Measurements from ENCODE around the gene PROCA1.
"Not testable (repeated sequence)": the region's sequence is repeated elsewhere in the genome, so short reads cannot be mapped to it uniquely, and the experiment has no call there.

PROCA1 gene

DNA sequence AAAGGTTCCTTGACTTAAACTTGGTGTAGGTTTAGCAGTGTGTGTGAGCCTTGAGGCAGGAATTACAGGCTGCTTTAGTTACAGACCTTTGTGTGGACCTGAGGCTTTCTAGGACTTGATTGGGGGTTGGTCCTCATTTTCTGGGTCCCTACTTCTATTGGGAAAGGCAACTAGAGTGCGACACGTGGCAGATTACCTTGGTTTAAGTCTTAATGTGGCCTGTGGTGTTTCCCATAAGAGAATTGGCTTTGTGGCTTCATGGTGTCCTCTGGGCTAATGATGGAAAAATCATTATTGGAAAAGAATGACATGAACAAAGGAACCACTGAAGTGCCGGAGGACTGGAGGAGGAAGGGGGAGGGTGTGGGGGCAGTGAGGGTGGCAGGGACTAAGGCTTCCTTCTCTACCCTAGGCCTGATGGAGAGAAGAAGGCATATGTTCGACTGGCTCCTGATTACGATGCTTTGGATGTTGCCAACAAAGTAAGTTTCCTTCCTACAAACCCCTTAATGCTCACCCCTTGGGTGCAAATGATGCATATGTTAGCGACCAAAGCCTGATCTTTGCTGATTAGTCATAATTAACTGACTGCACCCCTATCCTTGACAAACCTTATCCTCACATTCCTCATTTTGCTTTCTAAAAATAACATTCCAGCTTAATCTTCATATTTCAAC, 11.6 kb upstream of the PROCA1 start:
- peaks cover 43% of the 10 kb centered on the region for H3K4me1 Mint-ChIP-seq (ENCODE audit: low read depth)
- H3K36me3 Mint-ChIP-seq = peaks cover 30% of the 10 kb centered on the region
- peak overlapping the region; percentile 99 for H3K4me3 Mint-ChIP-seq
- H3K27ac Mint-ChIP-seq = peak overlapping the region; percentile 95
- no peaks in the 10 kb centered on the region for H3K27me3 Mint-ChIP-seq
- no peaks in the 10 kb centered on the region for H3K9me3 Mint-ChIP-seq (ENCODE audit: low read depth)

- Mint-ChIP-seq H3K27me3 (no peaks in the 10 kb centered on the region), H3K4me3 (peak overlapping the region; percentile 99), H3K36me3 (peaks cover 30% of the 10 kb centered on the region), H3K27ac (peak overlapping the region; percentile 100), H3K9me3 (ENCODE audit: low read depth) (no peaks in the 10 kb centered on the region), H3K4me1 (ENCODE audit: low read depth) (peaks cover 42% of the 10 kb centered on the region)
These were observed 10.9 kb upstream of the PROCA1 start for GRCh38 chr17:28722417-28723158.

DNA sequence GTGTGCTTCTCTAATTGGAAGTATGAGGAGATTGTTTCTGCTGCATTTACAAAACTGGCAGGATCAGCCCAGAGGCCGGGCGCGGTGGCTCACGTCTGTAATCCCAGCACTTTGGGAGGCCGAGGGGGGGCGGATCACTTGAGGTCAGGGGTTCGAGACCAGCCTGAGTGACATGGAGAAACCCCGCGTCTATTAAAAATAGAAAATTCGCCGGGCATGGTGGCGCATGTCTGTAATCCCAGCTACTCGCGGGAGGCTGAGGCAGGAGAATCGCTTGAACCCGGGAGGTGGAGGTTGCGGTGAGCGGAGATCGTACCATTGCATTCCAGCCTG, 9.3 kb upstream of the PROCA1 start:
- Mint-ChIP-seq H3K4me1 (ENCODE audit: low read depth) (peaks cover 44% of the 10 kb centered on the region), H3K36me3 (peaks cover 30% of the 10 kb centered on the region)
- not testable (repeated sequence) for H3K9me3 Mint-ChIP-seq (ENCODE audit: low read depth)

DNA sequence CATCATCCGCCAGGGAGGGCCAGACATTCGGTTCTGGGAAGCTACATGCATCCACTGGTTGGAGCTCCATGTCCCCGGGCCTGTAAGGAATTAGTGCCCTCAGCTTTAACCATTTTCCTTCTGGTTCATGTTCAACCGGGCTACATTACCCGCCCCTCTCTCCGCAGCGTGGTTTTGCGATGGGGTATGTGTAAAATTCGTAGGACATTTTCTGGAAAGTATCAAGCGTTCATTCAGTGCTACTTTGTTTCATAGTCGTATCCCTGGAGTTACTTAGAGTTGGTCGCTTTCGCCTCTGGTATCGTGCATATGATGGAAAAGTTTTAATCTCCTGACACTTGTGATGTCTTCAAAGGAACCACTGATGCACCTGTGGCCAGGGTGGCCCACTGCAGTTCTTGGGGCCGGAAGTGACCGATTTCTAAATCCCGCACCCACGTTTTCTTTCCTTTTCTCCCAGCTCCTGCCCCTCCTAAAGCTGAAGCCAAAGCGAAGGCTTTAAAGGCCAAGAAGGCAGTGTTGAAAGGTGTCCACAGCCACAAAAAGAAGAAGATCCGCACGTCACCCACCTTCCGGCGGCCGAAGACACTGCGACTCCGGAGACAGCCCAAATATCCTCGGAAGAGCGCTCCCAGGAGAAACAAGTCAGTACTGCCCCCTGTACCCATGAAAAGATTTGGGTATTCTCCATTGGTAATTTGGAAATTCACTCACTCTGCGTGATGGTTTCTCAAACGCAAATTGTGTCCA, 8.7 kb upstream of the PROCA1 start:
- Mint-ChIP-seq H3K4me3 (peak overlapping the region; percentile 99), H3K27me3 (no peaks in the 10 kb centered on the region), H3K9me3 (ENCODE audit: low read depth) (no peaks in the 10 kb centered on the region), H3K4me1 (ENCODE audit: low read depth) (peaks cover 49% of the 10 kb centered on the region), H3K36me3 (peaks cover 30% of the 10 kb centered on the region), H3K27ac (peak overlapping the region; percentile 100)

More for the DNA sequence above, 9.3 kb upstream of the PROCA1 start:
- H3K4me3 Mint-ChIP-seq = peak overlapping the region; percentile 99
- H3K27me3 Mint-ChIP-seq = not testable (repeated sequence)
- peak overlapping the region; percentile 100 for H3K27ac Mint-ChIP-seq

DNA sequence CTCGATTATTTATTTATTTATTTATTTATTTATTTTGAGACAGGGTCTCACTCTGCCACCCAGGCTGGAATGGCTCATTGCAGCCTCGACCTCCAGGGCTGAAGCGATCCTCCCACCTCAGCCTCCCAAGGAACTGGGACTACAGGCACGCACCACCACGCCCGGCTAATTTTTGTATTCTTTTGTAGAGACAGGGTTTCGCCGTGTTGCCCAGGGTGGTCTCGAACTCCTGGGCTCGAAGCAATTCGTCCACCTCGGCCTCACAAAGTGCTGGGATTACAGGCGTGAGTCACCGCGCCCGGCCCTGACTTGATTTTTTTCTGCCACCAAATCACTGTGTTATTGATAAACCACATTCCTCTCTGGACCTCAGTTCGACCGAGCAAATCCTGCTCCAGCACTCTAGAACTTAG, 7.3 kb upstream of the PROCA1 start:
- Mint-ChIP-seq H3K27me3 (no peaks in the 10 kb centered on the region), H3K27ac (peak overlapping the region; percentile 100), H3K9me3 (ENCODE audit: low read depth) (no peaks in the 10 kb centered on the region), H3K4me3 (peak overlapping the region; percentile 99), H3K36me3 (peaks cover 22% of the 10 kb centered on the region), H3K4me1 (ENCODE audit: low read depth) (peaks cover 39% of the 10 kb centered on the region)

GRCh38 chr17:28718333-28719020, 6.8 kb upstream of the PROCA1 start:
- peaks cover 37% of the 10 kb centered on the region for H3K4me1 Mint-ChIP-seq (ENCODE audit: low read depth)
- no peaks in the 10 kb centered on the region for H3K9me3 Mint-ChIP-seq (ENCODE audit: low read depth)
- peaks cover 20% of the 10 kb centered on the region for H3K36me3 Mint-ChIP-seq
- H3K27ac Mint-ChIP-seq = peak overlapping the region; percentile 94
- H3K27me3 Mint-ChIP-seq = no peaks in the 10 kb centered on the region
- H3K4me3 Mint-ChIP-seq = peak overlapping the region; percentile 90

GRCh38 chr17:28717578-28718332, 6.1 kb upstream of the PROCA1 start, which contains the start of gene RAB34:
Gene RAB34 (minus strand): TSS chr17:28717868. CDS start chr17:28717266, 602 bp downstream.
- Mint-ChIP-seq H3K36me3 (peaks cover 20% of the 10 kb centered on the region), H3K27ac (peak within 1 kb of the TSS; percentile 94), H3K4me3 (peak within 1 kb of the TSS; percentile 90), H3K4me1 (ENCODE audit: low read depth) (peaks cover 33% of the 10 kb centered on the region), H3K9me3 (ENCODE audit: low read depth) (no peaks in the 10 kb centered on the region), H3K27me3 (no peaks in the 10 kb centered on the region)

DNA sequence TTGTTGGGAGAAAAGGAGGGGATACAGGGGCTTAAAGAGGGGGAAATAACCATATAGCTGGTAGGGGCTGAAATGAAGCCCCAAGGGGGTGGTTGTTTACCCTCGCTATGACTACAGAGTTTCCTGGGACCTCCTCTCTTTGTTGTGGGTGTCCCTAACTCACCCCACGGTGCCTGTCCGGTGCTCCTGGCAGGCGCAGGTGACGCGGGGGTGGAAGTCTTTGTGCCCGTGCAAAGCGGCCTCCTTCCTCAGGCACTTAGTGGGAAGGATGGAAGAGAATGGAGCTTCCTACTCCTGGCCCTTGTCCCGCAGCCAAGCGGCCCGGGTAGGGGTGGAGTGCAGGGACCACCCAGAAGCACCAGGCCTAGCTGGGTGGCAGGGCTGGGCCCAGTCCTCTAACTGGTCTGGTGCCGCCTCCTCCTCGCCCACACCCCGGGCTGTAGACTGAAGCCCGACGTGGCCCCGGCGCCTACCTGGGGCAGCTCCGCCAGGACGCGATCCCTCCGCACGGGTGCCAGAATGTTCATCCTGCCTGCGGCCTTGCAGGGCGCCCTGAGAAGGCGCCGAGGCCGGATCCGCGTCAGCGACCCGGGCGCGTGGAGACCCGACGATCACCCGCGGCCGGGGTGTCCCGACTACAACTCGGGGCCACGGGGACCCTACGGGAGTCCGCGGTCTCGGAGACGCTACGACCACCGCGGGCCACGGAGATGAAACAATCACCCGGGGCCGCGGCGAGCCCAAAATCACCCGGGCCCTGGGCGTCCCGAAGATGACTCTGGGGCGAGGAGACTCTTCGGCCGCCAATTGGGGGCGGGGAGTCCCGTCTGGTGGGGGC, 5.3 kb upstream of the PROCA1 start:
- H3K36me3 Mint-ChIP-seq = peaks cover 18% of the 10 kb centered on the region

GRCh38 chr17:28715217-28715616, 3.5 kb upstream of the PROCA1 start:
- Mint-ChIP-seq H3K27ac (peak overlapping the region; percentile 29), H3K27me3 (no peaks in the 10 kb centered on the region), H3K36me3 (peaks cover 6% of the 10 kb centered on the region), H3K4me3 (no peak overlapping the region), H3K4me1 (ENCODE audit: low read depth) (peaks cover 42% of the 10 kb centered on the region), H3K9me3 (ENCODE audit: low read depth) (no peaks in the 10 kb centered on the region)

More for the DNA sequence above, 5.3 kb upstream of the PROCA1 start:
- Mint-ChIP-seq H3K27me3 (no peaks in the 10 kb centered on the region), H3K4me1 (ENCODE audit: low read depth) (peaks cover 32% of the 10 kb centered on the region), H3K27ac (peak overlapping the region; percentile 64), H3K9me3 (ENCODE audit: low read depth) (no peaks in the 10 kb centered on the region), H3K4me3 (peak overlapping the region; percentile 66)

- H3K4me1 Mint-ChIP-seq (ENCODE audit: low read depth) = peaks cover 39% of the 10 kb centered on the region
- no peaks in the 10 kb centered on the region for H3K27me3 Mint-ChIP-seq
- no peaks in the 10 kb centered on the region for H3K9me3 Mint-ChIP-seq (ENCODE audit: low read depth)
- no peak overlapping the region for H3K27ac Mint-ChIP-seq
- H3K4me3 Mint-ChIP-seq = peak overlapping the region; percentile 13
- H3K36me3 Mint-ChIP-seq = peaks cover 3% of the 10 kb centered on the region
These were observed 2.6 kb upstream of the PROCA1 start for GRCh38 chr17:28714281-28714680.

DNA sequence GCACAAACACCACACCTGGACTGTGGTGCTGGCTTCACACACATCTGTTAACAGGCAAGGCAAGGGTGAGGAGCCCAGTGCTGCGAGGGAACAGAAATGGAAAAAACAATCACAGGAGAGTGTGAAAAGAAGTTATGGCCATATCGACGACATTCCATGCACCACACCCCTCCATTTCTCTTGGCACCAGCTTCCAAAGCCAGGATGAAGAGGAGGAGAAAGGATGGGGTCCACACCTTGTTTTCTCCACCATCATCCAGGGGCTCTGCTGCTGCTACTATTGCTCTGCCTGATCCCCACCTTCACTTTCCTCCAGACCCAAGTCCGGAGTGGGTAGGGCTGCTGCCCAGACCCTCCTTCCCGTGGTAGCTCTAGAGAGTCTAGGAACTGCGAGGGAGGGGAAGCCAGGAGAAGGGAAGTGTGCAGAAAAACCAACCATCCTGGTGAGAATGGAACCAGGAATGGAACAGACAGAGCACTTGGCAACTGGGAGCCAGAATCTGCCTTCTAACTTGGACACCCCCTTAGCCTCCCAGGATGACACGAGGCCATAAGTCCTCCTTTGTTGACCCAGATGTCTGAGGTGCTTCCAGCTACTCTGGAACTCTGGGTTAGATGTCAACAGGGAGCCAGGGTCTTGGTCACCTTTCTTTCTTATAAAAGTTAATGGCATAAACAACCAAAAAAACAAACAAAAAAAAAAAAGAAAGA, 1.2 kb upstream of the PROCA1 start:
- Mint-ChIP-seq H3K27me3 (no peaks in the 10 kb centered on the region), H3K4me1 (ENCODE audit: low read depth) (peaks cover 29% of the 10 kb centered on the region), H3K9me3 (ENCODE audit: low read depth) (no peaks in the 10 kb centered on the region), H3K27ac (peak overlapping the region; percentile 70), H3K36me3 (peaks cover 3% of the 10 kb centered on the region), H3K4me3 (peak overlapping the region; percentile 85)

GRCh38 chr17:28712032-28712704, 480 bp upstream of the PROCA1 start:
- H3K4me3 Mint-ChIP-seq = peak overlapping the region; percentile 85
- peaks cover 29% of the 10 kb centered on the region for H3K4me1 Mint-ChIP-seq (ENCODE audit: low read depth)
- H3K27ac Mint-ChIP-seq = peak overlapping the region; percentile 82
- no peaks in the 10 kb centered on the region for H3K27me3 Mint-ChIP-seq
- H3K9me3 Mint-ChIP-seq (ENCODE audit: low read depth) = no peaks in the 10 kb centered on the region
- peaks cover 3% of the 10 kb centered on the region for H3K36me3 Mint-ChIP-seq
